SK-N-SH (cell line): Measurements from ENCODE around the gene TEPSIN. TPM values are rescaled to one million over a fixed set of nuclear protein-coding genes. Genes with fewer than 3 reads are reported as not detected.
A peak's percentile ranks its signal among the peaks of the same experiment; 100 is the strongest.

ENCODE experiments used
- CTCF ChIA-PET: fragments of 300-600, 350-600 bp; formaldehyde crosslinking; extraction: SDS; loops from one replicate; lab custom pipeline; 2021; lab: Yijun Ruan, JAX
- POLR2A ChIA-PET: fragments of 350-600 bp; sonication (Branson Sonifier 250); formaldehyde crosslinking; extraction: SDS; loops from one replicate; lab custom pipeline; 2020; ENCODE audit warnings: antibody characterized with exemption, inconsistent platforms; lab: Yijun Ruan, JAX
- DNase-seq: peaks from one replicate; pipeline ENCODE4 v3.0.0; 2012
- H2AFZ ChIP-seq: fragments of 200-600 bp; sonication (generic); 2 replicates; pipeline ENCODE4 v1.8.1; 2016; ENCODE audit warnings: antibody characterized with exemption, mild to moderate bottlenecking, low read depth
- H3F3A ChIP-seq: fragments of 200-600 bp; sonication (generic); replicated peaks from 2 replicates; pipeline ENCODE3; 2016; ENCODE audit warnings: antibody characterized with exemption, mild to moderate bottlenecking; ENCODE audit not compliant: insufficient read depth
- H3K27ac ChIP-seq, 2 experiments: fragments of 200-500 bp in 1 of 2; fragments of 200-600 bp in 1 of 2; sonication (Bioruptor generic) in 1 of 2; sonication (generic), shearing (Covaris generic) in 1 of 2; 2 replicates each; pipeline versions ENCODE4 v1.5.1 to v1.6.1; 2014 to 2016; ENCODE audit warnings: low read depth in 2 of 2, inconsistent platforms in 1 of 2, low read length in 1 of 2, mild to moderate bottlenecking in 1 of 2, mixed read lengths in 1 of 2
- H3K27me3 ChIP-seq: fragments of 200-600 bp; sonication (generic), shearing (Covaris generic); 2 replicates; pipeline ENCODE4 v1.6.1; 2016; ENCODE audit warnings: mixed run types; ENCODE audit not compliant: insufficient read depth
- H3K36me3 ChIP-seq, 2 experiments: fragments of 200-500 bp in 1 of 2; fragments of 200-600 bp in 1 of 2; sonication (Bioruptor generic) in 1 of 2; sonication (generic) in 1 of 2; replicated peaks in 1 of 2; 2 replicates each; pipeline versions ENCODE3 to v1.5.1; 2014 to 2016; ENCODE audit warnings: low read length in 1 of 2, mild to moderate bottlenecking in 1 of 2; ENCODE audit not compliant: insufficient read depth in 2 of 2, control insufficient read depth in 1 of 2
- H3K4me1 ChIP-seq, 2 experiments: fragments of 200-500 bp in 1 of 2; fragments of 200-600 bp in 1 of 2; sonication (Bioruptor generic) in 1 of 2; sonication (generic), shearing (Covaris generic) in 1 of 2; 2 replicates each; pipeline versions ENCODE4 v1.5.1 to v1.6.1; 2014 to 2016; ENCODE audit warnings: low read depth in 1 of 2, low read length in 1 of 2, mixed run types in 1 of 2; ENCODE audit not compliant: insufficient read depth in 2 of 2, control insufficient read depth in 1 of 2
- H3K4me2 ChIP-seq: fragments of 200-600 bp; sonication (generic), shearing (Covaris generic); 2 replicates; pipeline ENCODE4 v1.6.1; 2017; ENCODE audit warnings: mixed run types
- H3K4me3 ChIP-seq, 2 experiments: fragments of 200-500 bp in 1 of 2; fragments of 200-600 bp in 1 of 2; sonication (Bioruptor generic) in 1 of 2; sonication (generic), shearing (Covaris generic) in 1 of 2; 2 replicates each; pipeline versions ENCODE4 v1.5.1 to v1.8.1; 2014 to 2016; ENCODE audit warnings: low read depth in 2 of 2, inconsistent platforms in 1 of 2, low read length in 1 of 2, mild to moderate bottlenecking in 1 of 2, mixed read lengths in 1 of 2, moderate library complexity in 1 of 2
- H3K79me2 ChIP-seq: fragments of 200-600 bp; sonication (generic); 2 replicates; pipeline ENCODE4 v1.8.1; 2017; ENCODE audit warnings: mild to moderate bottlenecking; ENCODE audit not compliant: insufficient read depth
- H3K9ac ChIP-seq: fragments of 200-600 bp; sonication (generic); 2 replicates; pipeline ENCODE4 v1.6.1; 2017; ENCODE audit warnings: mixed run types
- H3K9me2 ChIP-seq: fragments of 200-600 bp; sonication (generic); 2 replicates; pipeline ENCODE4 v1.6.1; 2017; ENCODE audit warnings: mixed run types
- H3K9me3 ChIP-seq: fragments of 200-600 bp; sonication (generic); 2 replicates; pipeline ENCODE4 v1.6.1; 2017; ENCODE audit warnings: mixed run types, mild to moderate bottlenecking, moderate library complexity
- H4K20me1 ChIP-seq: fragments of 200-600 bp; sonication (generic); 2 replicates; pipeline ENCODE4 v1.6.1; 2017; ENCODE audit warnings: mild to moderate bottlenecking, mixed run types; ENCODE audit not compliant: insufficient read depth
- ELF1 ChIP-seq: IDR thresholded peaks from 2 replicates; pipeline ENCODE4 v1.4.0; 2012
- GABPA ChIP-seq: IDR thresholded peaks from 2 replicates; pipeline ENCODE4 v1.4.0; 2012; ENCODE audit warnings: low read depth, mild to moderate bottlenecking
- GATA2 ChIP-seq: sonication (generic); formaldehyde crosslinking; IDR thresholded peaks from 2 replicates; pipeline ENCODE4 v1.5.0; 2020; ENCODE audit warnings: mild to moderate bottlenecking, missing genetic modification reagents
- MEF2A ChIP-seq: IDR thresholded peaks from 2 replicates; pipeline ENCODE4 v1.4.0; 2012; ENCODE audit warnings: low read depth, borderline replicate concordance
- NFIC ChIP-seq: IDR thresholded peaks from 2 replicates; pipeline ENCODE4 v1.4.0; 2012; ENCODE audit warnings: borderline replicate concordance
- NRF1 ChIP-seq: IDR thresholded peaks from 2 replicates; pipeline ENCODE4 v1.6.1; 2012; ENCODE audit warnings: low read depth, mild to moderate bottlenecking, low read length
- POLR2AphosphoS5 ChIP-seq: IDR thresholded peaks from 2 replicates; pipeline ENCODE4 v1.6.1; 2012; ENCODE audit warnings: low read depth, low read length
- RXRA ChIP-seq: IDR thresholded peaks from 2 replicates; pipeline ENCODE4 v1.4.0; 2012; ENCODE audit warnings: low read depth, mild to moderate bottlenecking, borderline replicate concordance
- SIN3A ChIP-seq: IDR thresholded peaks from 2 replicates; pipeline ENCODE4 v1.6.1; 2012; ENCODE audit warnings: low read depth, mild to moderate bottlenecking, low read length, moderate library complexity, borderline replicate concordance
- TAF1 ChIP-seq: IDR thresholded peaks from 2 replicates; pipeline ENCODE4 v1.6.1; 2012; ENCODE audit warnings: low read depth, mild to moderate bottlenecking, low read length, moderate library complexity, borderline replicate concordance
- TCF12 ChIP-seq: IDR thresholded peaks from 2 replicates; pipeline ENCODE4 v1.4.0; 2012
- USF1 ChIP-seq: IDR thresholded peaks from 2 replicates; pipeline ENCODE4 v1.4.0; 2012; ENCODE audit warnings: low read depth, borderline replicate concordance
- USF2 ChIP-seq: fragments of 150-350 bp; IDR thresholded peaks from 2 replicates; pipeline ENCODE4 v1.6.1; 2017; ENCODE audit warnings: antibody characterized with exemption, low read length, low read depth, borderline replicate concordance
- WGBS: methylation state at CpG from one replicate; pipeline ENCODE4 v1.1.6; 2017; ENCODE audit warnings: low lambda C conversion rate; 5-methylcytosine and 5-hydroxymethylcytosine counted together
- polyA plus RNA-seq, 3 experiments: library from polyadenylated mRNA; depleted of rRNA; stranded (reverse); fragments of >200 nt; gene quantifications; 2 replicates each; pipeline ENCODE4 v1.2.3, GENCODE V29; 2012

TEPSIN gene
- polyA plus RNA-seq, 1 of the 3 experiments (the other 2 are of a cell fraction), result 35.3 TPM

- no peak for TF ChIP-seq RXRA
- TF ChIP-seq, all 33 proteins: peak for 0
These were observed 16.8 kb downstream of the TEPSIN start (continued) for GRCh38 chr17:81221842-81222619.

GRCh38 chr17:81221371-81221841, 17.4 kb downstream of the TEPSIN start:
- peaks cover 17% of the 10 kb centered on the region for H3K79me2 ChIP-seq
- peaks cover 7 to 16% of the 10 kb centered on the region in 2 experiments; a peak in 3 of 4 replicates for H3K4me1 ChIP-seq
- ChIA-PET POLR2A (interaction anchor here (0.6 kb wide), 2 partner anchors 142 to 855 kb away, joined by 3 read pairs; no protein-coding TSS in a partner anchor), CTCF (interaction anchor here (1.0 to 3.8 kb wide), 6 partner anchors 14 to 263 kb away, joined by 3 to 19 read pairs (median 4); no protein-coding TSS in a partner anchor)
- peak overlapping the region; percentile 76 to 94 for H3K4me3 ChIP-seq
- peaks cover 17% of the 10 kb centered on the region for H3F3A ChIP-seq
- H3K36me3 ChIP-seq, result peaks cover 0 to 2% of the 10 kb centered on the region in 2 experiments
- H3K27ac ChIP-seq, result no peak overlapping the region
- no peak overlapping the region for H2AFZ ChIP-seq
- H3K9me2 ChIP-seq, result no peaks in the 10 kb centered on the region
- H4K20me1 ChIP-seq, result no peaks in the 10 kb centered on the region
- H3K9ac ChIP-seq, result no peak overlapping the region; the same call in 1 of the 2 replicates
- 75% methylated on average over 11 of the region's 11 CpGs for WGBS
- H3K27me3 ChIP-seq, result no peaks in the 10 kb centered on the region
- no peaks in the 10 kb centered on the region for H3K9me3 ChIP-seq
- TF ChIP-seq SIN3A (no peak), POLR2AphosphoS5 (no peak), ELF1 (no peak), NRF1 (no peak), USF1 (no peak), MEF2A (no peak), NFIC (no peak), GABPA (no peak), GATA2 (CRISPR knock-in tag) (no peak), TCF12 (no peak)
- DNase-seq, result no peak
- H3K4me2 ChIP-seq, result peak overlapping the region; percentile 100

- POLR2A ChIA-PET, result no interaction called here
- Histone ChIP-seq H3K27ac (no peak overlapping the region), H3K4me3 (no peak overlapping the region), H3K9ac (no peak overlapping the region), H3K36me3 (peaks cover 0 to 2% of the 10 kb centered on the region in 2 experiments), H2AFZ (no peak overlapping the region)
- CTCF ChIA-PET, result interaction anchor here (1.0 to 3.2 kb wide), 4 partner anchors 19 to 112 kb away, joined by 3 to 19 read pairs (median 7); no protein-coding TSS in a partner anchor
- TF ChIP-seq MEF2A (no peak), TCF12 (no peak), TAF1 (no peak), SIN3A (no peak), POLR2AphosphoS5 (no peak), USF2 (no peak)
- TF ChIP-seq, all 33 proteins: peak for 0
- DNase-seq, result no peak
- Histone ChIP-seq H3K4me2 (no peak overlapping the region), H3K79me2 (peaks cover 17% of the 10 kb centered on the region), H4K20me1 (no peaks in the 10 kb centered on the region), H3K4me1 (peaks cover 7 to 16% of the 10 kb centered on the region in 2 experiments; a peak in 3 of 4 replicates), H3K9me2 (no peaks in the 10 kb centered on the region), H3K9me3 (no peaks in the 10 kb centered on the region), H3F3A (peaks cover 6% of the 10 kb centered on the region), H3K27me3 (no peaks in the 10 kb centered on the region)
- WGBS, result 96% methylated on average over 20 of the region's 24 CpGs
These were observed 19.2 kb downstream of the TEPSIN start for GRCh38 chr17:81219476-81220180.
